WI38 (cell line): Measurements from ENCODE around the gene SPDYE4.

Experiments used
- H3K4me3 ChIP-seq: 2 replicates; pipeline ENCODE4 v1.5.1; 2011; ENCODE audit warnings: low read depth, mild to moderate bottlenecking, control low read depth, low read length
- CTCF ChIP-seq: IDR thresholded peaks from 2 replicates; pipeline ENCODE4 v1.5.1; 2012; ENCODE audit warnings: low read depth, mild to moderate bottlenecking, control low read depth, low read length

The SPDYE4 gene

GRCh38 chr17:8739097-8739496 lies 19.2 kb downstream of the SPDYE4 start:
- TF ChIP-seq CTCF = no peak
- H3K4me3 ChIP-seq = no peak overlapping the region

- TF ChIP-seq CTCF = no peak
- H3K4me3 ChIP-seq = no peak overlapping the region
Observed at GRCh38 chr17:8736796-8737195, 21.6 kb downstream of the SPDYE4 start.

- H3K4me3 ChIP-seq = no peak overlapping the region
- no peak for TF ChIP-seq CTCF
Observed at GRCh38 chr17:8736362-8736761, 22.0 kb downstream of the SPDYE4 start.

- no peak overlapping the region for H3K4me3 ChIP-seq
- no peak for TF ChIP-seq CTCF
Observed at GRCh38 chr17:8735336-8735939, 22.9 kb downstream of the SPDYE4 start.

- H3K4me3 ChIP-seq = no peak overlapping the region
- TF ChIP-seq CTCF = no peak
Observed at GRCh38 chr17:8734876-8735275, 23.5 kb downstream of the SPDYE4 start.

- no peak overlapping the region for H3K4me3 ChIP-seq
- no peak for TF ChIP-seq CTCF
Observed at GRCh38 chr17:8732406-8733085, 25.8 kb downstream of the SPDYE4 start.

- H3K4me3 ChIP-seq = no peak overlapping the region
- no peak for TF ChIP-seq CTCF
Observed at GRCh38 chr17:8729860-8730259, 28.5 kb downstream of the SPDYE4 start.
